ENCODE data around the gene ANO10. TPM values are rescaled to one million over a fixed set of nuclear protein-coding genes. Genes with fewer than 3 reads are reported as not detected.
"Not testable (repeated sequence)": the region's sequence is repeated elsewhere in the genome, so short reads cannot be mapped to it uniquely, and the experiment has no call there.

ANO10 gene
- polyA plus RNA-seq, 1 donor, result 44.3 TPM

DNA sequence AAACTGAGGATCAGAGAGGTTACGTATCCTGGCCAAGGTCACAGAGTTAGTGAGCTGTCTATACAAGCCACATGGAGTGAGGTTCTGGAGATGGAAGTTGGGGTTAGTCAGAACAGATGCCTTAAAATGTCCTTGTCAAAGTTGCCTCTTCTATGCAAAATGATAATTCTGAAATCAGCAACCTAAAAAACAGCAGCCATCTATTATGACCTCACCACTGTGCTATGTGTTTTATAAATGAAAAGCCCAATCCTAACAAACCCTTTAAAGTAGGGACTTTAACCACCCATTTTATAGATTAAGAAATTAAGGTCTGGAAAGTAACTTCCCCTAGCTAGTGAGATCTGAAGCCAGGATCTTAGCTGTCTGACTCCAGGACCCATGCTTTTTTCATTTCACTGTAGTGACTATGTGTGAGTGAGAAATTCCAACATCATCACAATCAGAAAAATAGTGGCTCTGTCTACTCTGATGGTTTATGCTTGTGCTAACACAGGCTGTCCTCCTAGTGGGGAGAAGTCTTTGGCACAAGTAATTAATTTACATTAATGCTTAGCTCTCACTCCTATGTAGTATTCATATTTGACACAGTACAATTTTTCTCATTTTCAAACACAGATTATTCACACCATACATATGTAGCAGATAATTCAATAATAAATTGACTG is 143.6 kb downstream of the ANO10 start:
- no peak for DNase-seq

DNA sequence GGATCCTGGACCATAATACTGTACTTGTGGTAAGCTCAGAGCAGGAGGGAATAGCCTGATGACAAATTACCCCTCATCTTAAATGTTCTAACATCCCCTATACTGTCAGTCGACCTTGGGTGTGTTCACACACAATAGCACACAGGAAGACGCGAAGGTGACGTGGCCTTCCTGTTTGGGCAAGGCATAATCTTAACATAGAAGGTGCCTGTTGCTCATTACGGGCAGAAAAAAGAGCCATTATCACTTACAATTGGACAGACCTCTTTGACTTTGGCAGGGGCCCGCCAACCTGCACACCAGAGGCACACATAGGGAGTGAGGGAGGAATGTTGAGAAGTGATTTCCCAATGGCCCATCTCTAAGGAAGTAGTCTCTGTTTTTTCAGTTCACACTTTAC is 144.2 kb downstream of the ANO10 start:
- no peak for DNase-seq

DNA sequence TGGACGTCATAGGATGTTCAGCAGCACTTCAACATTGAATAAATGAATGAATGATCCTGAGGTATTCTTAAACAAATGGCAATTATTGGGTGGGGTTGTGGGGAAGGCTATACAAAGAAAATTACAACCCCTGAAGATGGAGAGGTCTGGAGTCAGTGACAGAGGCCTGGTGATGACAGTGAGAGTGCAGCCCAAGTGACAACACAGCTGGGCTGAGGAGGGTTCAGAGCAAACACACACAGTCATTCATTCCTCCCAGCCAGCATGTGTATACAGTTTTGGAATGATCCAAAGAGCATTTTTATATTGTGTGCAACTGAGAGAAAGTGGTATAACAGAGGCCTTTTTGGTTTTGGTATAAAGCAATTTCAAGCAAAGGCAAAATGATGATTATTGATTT is 148.1 kb downstream of the ANO10 start:
- DNase-seq, result no peak

DNA sequence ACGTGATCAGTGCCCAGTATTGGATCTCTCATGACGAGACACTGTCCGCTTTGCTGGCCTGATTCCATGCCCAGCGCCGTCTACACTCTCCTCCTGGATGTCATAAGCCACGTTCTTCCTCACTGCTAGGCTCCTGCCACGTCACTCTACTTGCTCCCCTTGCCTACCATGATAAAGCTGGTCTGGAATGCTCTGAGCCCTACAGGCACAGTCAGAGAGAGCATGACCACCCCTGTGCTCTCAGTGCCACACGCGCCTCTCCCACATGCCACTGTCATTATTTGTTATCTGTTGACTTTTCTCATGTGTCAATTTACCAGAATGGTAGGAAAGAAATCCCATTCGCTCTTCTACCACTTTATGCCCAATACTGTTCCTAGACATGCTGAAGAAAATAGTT is 148.6 kb downstream of the ANO10 start:
- no peak for DNase-seq

DNA sequence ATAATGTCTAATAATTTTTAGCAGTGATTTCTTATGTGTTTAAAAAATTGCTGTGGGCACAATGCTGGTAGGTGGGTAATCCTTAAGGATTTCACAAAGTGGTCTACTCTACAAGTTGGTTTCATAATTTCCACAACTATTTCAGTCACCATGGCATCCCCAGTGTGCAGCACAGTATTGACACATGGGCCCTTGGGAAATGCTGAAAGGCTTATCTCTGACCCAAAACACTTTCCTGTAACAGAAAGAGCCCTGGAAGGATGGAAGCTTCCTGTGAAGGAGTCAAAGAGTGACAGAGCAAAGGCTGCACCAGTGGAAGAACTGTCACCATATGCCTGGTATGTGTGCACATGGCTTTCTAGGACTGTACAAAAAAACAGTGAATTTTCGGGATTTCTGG is 153.7 kb downstream of the ANO10 start:
- no peak for DNase-seq

DNA sequence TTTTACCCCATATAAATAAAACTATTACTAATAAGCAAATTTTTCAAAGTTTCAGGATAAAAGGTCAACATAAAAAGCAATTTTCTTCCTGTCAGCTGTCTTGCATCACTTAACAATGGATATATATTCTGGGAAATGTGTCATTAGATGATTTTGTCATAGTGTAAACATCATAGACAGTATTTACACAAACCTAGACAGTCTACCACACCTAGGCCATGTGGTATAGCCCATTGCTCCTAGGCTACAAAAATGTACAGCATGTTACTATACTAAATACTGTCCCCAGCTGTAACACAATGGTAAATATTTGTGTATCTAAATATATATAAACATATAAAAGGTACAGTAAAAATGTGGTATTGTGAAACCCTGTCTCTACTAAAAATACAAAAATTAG is 156.7 kb downstream of the ANO10 start:
- DNase-seq, result no peak

DNA sequence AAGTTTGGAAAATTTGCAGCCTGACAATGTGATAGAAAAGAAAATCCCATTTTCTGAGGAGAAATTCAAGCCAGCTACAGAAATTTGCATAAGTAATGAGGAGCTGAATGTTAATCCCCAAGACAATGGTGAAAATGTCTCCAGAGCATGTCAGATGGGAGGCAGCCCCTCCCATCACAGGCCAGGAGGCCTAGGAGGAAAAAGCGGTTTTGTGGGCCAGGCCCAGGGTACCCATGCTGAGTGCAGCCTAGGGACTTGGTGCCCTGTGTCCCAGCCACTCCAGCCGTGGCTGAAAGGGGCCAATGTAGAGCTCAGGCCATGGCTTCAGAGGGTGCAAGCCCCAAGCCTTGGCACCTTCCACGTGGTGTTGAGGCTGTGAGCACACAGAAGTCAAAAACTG is 159.2 kb downstream of the ANO10 start:
- DNase-seq, result not testable (repeated sequence)

DNA sequence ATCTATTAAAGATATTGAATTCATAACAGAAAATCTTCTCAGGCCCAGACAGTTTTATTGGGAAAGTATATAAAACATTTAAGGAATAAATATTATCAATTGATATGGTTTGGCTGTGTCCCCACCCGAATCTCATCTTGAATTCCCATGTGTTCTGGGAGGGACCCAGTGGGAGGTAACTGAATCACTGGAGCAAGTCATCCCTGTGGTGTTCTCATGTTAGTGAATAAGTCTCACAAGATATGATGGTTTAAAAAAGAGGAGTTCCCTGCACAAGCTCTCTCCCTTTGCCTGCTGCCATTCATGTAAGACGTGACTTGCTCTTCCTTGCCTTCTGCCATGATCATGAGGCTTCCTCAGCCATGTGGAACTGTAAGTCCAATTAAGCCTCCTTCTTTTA is 160.5 kb downstream of the ANO10 start:
- no peak for DNase-seq

DNA sequence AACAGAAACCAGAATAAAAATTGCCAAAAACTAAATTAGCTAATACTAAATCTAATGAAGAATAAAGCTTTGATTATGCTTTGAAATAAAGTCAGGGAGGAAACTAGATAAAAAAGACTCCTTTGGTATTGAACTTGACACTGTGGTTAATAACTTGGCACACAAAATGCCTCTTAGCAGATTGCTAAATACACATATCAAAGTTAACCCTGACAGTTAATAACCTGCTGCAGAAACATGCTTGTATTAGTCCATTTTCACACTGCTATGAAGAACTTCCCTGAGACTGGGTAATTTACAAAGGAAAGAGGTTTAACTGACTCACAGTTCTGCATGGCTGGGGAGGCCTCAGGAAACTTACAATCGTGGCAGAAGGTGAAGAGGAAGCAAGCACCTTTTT is 164.8 kb downstream of the ANO10 start:
- DNase-seq, result not testable (repeated sequence)

DNA sequence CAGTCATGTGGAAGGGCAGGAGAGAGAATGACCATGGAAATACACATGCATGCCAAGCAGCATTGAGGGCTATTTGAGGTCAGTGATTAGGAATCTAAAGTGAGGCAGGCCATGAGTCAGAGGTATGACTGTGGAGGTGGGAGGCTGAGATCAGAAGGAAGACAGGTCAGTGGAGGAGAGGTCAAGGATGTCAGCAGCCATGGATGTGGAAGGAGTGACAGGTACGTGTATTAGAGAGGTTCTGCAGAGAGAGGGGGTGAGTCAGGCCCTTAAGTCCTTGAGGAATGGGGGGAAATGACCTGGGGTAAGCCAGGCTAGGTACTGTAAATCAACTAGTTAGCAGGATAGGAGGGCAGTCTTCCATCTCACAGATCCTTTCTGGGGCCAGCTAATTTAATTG is 166.6 kb downstream of the ANO10 start:
- DNase-seq, result no peak

DNA sequence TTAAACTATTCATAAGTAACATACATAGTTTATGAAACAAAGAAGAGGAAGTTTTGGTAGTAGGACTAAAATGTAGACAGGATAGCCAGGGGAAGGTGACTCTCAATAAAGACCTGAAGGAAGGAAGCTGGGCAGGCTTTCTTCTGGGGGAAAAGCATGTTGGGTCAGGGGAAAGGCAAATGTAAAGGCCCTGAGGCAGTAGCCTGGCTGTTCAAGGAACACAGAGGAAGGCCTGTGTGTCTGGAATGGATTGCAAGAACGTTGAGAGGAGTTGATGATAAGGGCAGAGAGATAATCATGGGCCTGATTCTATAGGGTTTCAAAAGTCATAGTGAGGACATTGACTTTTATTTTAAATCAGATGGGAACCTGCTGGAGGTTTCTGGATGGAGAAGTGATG is 167.8 kb downstream of the ANO10 start:
- no peak for DNase-seq

DNA sequence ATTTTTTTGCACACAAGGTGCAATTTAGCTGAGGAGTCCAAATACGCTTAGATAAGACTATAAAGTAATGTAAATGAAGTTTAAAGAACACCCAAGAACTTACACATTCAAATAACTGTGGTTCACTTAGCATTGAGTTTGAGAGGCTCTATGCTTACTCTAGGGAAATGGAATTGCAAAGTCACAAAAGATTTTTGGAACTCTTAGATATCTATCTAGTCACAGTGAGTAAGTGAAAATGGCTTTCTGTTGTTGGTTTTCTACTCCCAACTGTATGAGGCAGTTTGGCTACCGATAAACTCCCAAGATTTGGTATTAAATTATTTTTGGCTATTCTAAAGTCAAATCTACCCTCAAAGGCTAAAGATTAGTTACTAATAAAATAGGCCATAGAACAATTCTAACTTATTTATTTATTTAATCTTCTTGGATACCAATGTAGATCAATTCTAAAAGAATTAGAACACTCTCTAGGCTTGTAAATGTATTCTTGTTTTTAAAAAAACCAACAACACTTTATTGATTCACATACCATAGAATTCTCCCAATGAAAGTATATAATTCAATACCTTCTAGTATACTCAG is 170.0 kb downstream of the ANO10 start:
- DNase-seq, result no peak

DNA sequence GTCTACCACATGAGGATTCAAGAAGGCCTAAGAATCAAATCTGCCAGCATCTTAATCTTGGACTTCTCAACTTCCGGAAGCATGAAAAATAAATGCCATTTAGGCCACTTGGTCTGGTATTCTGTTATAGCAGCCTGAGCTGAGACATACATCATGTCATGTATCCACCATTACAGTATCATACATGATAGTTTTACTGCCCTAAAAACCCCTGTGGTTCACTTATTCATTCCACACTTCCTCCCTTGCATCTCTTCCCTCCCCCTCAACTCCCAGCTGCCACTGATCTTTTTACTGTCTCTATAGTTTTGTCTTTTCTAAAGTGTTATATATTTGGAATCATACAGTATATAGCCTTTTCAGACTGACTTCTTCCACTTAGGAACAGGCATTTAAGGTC is 173.7 kb downstream of the ANO10 start:
- DNase-seq, result no peak

DNA sequence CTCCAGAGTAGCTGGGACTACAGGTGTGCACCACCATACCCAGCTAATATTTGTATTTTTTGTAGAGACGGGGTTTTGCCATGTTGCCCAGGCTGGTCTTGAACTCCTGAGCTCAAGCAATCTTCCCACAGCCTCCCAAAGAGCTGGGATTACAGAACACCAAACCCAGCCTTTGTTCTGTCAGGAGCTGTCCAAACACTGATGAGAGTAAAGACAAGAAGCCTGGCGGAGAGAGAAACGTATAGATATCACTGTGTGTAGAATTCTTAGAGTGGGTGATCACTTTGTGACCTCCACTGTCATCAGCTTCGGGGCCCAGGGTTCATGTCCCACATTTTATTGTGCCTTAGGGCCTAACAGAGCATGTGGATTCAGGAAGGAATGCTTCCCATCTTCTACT is 176.0 kb downstream of the ANO10 start:
- DNase-seq, result no peak

DNA sequence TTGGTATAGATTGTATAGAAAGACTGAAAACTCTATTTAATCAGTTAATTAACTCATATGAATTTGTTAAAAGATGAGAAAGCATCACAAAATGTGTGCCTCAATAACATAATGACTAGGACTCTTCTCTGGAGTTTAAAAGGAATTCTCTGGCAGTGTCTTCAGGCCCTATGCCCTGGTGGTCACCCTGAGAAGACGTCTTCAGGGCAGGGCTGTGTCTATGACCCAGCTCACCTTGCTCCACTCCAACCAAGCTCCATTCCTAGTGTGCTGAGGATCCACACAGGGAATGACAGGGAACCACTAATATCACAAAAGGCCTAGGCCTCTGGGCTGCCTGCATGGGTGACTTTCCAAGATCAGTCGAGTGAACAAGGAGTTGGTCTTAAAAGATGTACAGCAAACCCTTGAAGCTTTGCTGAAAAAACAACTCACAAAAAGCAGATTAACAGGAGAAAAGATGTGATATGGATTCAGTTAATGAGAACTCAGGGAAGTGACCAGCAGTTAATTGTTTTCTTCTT is 178.9 kb downstream of the ANO10 start:
- DNase-seq, result no peak

DNA sequence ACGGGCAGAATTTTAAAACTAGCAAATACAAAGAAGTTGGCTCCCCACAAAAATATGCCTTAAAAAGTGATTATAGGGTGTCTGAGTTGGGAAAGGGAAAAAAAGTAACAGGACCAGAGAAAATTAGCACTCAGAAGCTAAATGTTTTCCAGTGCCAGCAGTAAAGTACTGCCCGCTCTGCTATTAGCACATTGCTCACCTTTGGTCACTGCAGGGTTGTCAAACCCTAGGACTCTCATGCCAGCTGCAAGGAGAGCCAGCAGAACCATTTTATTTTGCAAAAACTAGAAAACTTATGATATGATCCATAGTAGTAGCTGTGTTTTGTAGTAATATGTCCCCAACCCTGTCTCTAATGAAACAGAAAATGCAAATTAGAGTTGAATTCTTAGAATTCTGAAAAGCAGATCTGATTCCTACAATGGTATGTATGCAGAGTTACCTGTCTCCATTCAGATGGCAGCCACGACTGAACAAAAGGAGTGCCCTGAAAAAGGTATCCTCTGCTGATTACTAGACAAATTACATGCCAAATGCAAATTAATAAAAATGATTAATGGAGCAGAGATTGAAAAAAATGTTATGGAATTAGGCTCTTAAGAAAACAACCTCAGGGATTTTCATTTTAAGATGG is 185.2 kb downstream of the ANO10 start:
- no peak for DNase-seq

DNA sequence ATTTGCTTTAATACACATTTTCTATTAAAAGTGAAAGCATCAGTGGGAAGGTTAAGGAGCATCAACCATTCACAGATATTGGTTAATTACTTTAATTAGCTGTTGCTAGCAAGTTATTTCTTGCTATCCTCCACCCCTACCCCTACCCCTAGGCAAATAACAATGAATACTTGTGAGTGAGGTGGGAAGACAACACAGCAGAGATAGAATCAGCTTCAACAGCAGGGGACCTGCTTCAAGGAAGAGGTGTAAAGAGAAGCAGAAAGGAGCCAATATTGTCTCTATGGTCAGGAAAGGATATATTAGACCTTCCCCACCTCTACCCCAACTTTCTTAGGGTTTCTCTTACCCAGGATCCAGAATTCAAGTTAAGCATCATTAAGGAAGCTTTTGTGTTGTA is 186.1 kb downstream of the ANO10 start:
- DNase-seq, result no peak

DNA sequence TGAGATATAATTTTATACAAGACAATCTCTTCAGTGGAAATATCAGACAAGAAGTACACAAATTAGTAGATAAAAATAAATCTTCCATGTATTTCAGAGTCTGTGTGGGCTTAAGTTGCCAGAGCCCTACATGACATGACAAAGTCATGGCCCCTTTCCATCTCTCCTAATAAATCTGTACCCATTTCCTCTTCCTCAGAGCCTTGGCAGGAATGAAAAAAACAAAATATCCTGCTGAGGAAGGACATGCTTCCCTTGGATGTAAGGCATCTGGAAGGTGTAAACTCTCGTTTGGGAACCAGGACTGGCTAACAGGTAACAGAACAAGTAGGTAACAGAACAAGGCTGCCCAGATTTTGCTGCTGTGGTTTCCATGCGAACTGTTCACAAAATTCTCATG is 187.4 kb downstream of the ANO10 start:
- no peak for DNase-seq

DNA sequence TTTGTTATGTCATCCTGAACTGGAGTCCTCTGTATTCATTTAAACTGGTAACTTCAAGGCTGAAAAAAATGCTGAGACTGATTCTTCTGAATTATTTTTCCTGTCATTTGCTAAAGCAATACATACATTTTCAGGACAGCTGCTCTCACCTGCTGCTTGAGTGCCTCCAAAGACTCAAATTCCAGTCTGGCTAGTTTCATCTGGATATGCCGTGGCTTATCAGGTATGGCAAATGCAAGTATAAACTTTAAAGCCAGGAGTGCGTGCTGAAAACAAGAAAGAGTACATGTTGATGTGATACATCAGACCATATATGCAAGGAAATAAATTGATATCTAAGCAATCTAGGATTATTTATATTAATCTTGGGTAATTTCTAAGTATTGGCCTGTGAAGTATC is 189.3 kb downstream of the ANO10 start:
- no peak for DNase-seq

DNA sequence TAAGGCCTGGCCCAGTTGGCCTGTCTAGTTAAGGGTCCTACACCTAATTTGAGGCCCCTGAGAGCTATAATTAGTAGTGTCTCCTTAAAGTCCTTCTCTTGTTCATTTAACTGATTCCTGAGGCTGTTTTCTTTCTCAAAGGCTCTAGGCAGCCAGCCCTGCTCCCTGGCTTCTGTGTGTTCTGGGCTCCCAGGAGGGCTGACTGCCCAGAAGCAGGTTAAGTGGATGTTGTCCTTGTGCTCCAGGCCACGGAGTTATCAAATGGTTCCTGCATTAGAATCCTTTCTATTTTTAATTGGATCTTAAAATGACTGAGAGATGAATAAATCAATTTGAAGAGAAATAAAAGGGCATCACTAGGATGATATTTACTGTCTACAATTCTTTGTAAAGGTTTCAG is 195.4 kb downstream of the ANO10 start:
- no peak for DNase-seq

DNA sequence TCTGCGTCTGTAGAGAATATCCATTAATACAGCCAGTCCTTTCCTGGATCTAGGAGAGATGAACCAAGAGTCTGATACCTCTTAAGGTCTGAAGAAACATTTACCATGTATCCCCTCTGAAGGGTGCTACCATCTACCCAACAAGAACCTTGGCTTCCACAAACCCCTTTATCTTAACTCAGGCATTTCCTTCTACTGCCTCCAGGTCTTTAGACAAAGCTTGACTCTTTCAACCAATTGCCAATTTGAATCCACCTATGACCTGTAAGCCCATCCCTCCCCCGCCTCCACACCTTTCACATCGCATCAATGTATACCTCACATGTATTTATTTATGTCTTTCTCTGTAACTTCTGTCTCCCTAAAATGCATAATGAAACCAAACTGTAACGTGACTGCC is 196.0 kb downstream of the ANO10 start:
- no peak for DNase-seq

DNA sequence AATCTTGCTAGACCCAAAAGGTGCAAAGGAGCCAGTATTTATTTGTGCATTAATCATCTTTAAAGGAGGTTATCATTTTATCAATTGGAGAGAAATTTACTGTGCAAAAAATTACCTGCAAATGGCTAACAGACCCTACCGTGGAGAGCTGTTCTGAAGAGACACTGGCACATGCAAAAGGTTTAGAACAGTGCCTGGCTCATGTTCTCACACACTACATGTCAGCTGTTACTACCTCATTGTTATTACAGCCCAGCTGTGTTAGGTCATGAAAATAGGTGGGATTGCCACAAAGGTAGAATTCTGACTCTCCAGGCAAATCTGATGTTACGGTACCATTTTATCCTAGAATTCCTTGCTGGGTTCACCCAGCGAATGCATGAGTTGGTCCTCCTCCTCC is 198.2 kb downstream of the ANO10 start:
- DNase-seq, result no peak

DNA sequence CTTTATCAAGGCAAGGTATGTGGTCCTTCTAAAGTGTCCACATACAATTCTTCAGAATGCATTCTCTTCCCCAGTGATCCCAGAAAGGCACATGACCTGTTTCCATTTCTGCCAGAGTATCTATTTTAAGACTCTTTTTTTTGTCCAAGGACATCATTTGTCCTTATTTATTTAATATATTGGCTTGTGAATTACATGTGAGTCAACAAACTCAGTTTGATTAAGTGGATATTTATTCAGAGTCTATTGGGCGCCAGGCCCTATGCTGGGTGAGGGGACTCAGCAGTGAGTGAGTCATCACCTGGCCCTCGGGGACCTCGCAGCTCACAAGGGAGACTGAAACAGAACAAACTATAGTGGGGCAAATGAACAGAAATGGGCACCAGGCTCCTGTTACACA is 198.7 kb downstream of the ANO10 start:
- no peak for DNase-seq
